DMS53 treated with DMSO at 0.1 percent for 48 hours (cell line): ENCODE data around the gene VTI1A.
A peak's percentile ranks its signal among the peaks of the same experiment; 100 is the strongest.
"Not testable (repeated sequence)": the region's sequence is repeated elsewhere in the genome, so short reads cannot be mapped to it uniquely, and the experiment has no call there.

Experiments used
- DNase-seq: peaks from one replicate; lab custom pipeline; 2025; ENCODE audit not compliant: unreplicated experiment; lab: John Stamatoyannopoulos, UW

VTI1A gene

GRCh38 chr10:112584276-112584675 lies 137.3 kb downstream of the VTI1A start:
- no peak for DNase-seq

GRCh38 chr10:112585126-112585525 lies 138.1 kb downstream of the VTI1A start:
- no peak for DNase-seq

- no peak for DNase-seq
Measured at GRCh38 chr10:112585960-112586359, 138.9 kb downstream of the VTI1A start.

- DNase-seq, result no peak
Measured at GRCh38 chr10:112587729-112588128, 140.7 kb downstream of the VTI1A start.

- DNase-seq, result no peak
Measured at GRCh38 chr10:112588225-112588990, 141.4 kb downstream of the VTI1A start.

GRCh38 chr10:112589081-112589480 lies 142.1 kb downstream of the VTI1A start:
- DNase-seq, result no peak

- not testable (repeated sequence) for DNase-seq
Measured at GRCh38 chr10:112590786-112591185, 143.8 kb downstream of the VTI1A start.

GRCh38 chr10:112593023-112593422 lies 146.0 kb downstream of the VTI1A start:
- no peak for DNase-seq

GRCh38 chr10:112601214-112602090 lies 154.4 kb downstream of the VTI1A start:
- DNase-seq, result no peak

- DNase-seq, result no peak
Measured at GRCh38 chr10:112603062-112603461, 156.0 kb downstream of the VTI1A start.

GRCh38 chr10:112605063-112605462 lies 158.0 kb downstream of the VTI1A start:
- DNase-seq, result no peak

- DNase-seq, result no peak
Measured at GRCh38 chr10:112607506-112607905, 160.5 kb downstream of the VTI1A start.

GRCh38 chr10:112613620-112614019 lies 166.6 kb downstream of the VTI1A start:
- DNase-seq, result no peak

GRCh38 chr10:112614072-112614471 lies 167.1 kb downstream of the VTI1A start:
- no peak for DNase-seq

GRCh38 chr10:112614586-112614985 lies 167.6 kb downstream of the VTI1A start:
- no peak for DNase-seq

- DNase-seq, result peak; percentile 22
Measured at GRCh38 chr10:112615269-112615668, 168.3 kb downstream of the VTI1A start.

GRCh38 chr10:112616647-112617046 lies 169.6 kb downstream of the VTI1A start:
- no peak for DNase-seq

GRCh38 chr10:112618814-112619213 lies 171.8 kb downstream of the VTI1A start:
- no peak for DNase-seq

GRCh38 chr10:112619556-112619955 lies 172.5 kb downstream of the VTI1A start:
- DNase-seq, result no peak

- no peak for DNase-seq
Measured at GRCh38 chr10:112622786-112623185, 175.8 kb downstream of the VTI1A start.

GRCh38 chr10:112624546-112625048 lies 177.6 kb downstream of the VTI1A start:
- no peak for DNase-seq
